ENCODE data around the gene NOX4.
A peak's percentile ranks its signal among the peaks of the same experiment; 100 is the strongest.

Gene NOX4

GRCh38 chr11:89502301-89502700 is 11.1 kb upstream of the NOX4 start:
- no peak overlapping the region for H3K27ac ChIP-seq (ENCODE audit: low read depth, low read length, poor library complexity, severe bottlenecking)
- H3K4me3 ChIP-seq (ENCODE audit: low read depth, low read length, poor library complexity, severe bottlenecking): no peak overlapping the region
- TF ChIP-seq EZH2 (IDR thresholded peaks at IDR 0.05; ENCODE audit: borderline replicate concordance, low read length): no peak
- no peaks in the 10 kb centered on the region for H3K9me2 ChIP-seq (ENCODE audit: low read depth, low read length)
- no peaks in the 10 kb centered on the region for H3K4me1 ChIP-seq (ENCODE audit: insufficient read depth, low read length, severe bottlenecking)
- no peaks in the 10 kb centered on the region for H3K36me3 ChIP-seq (ENCODE audit: insufficient read depth, low read length)
- no peaks in the 10 kb centered on the region for H4K20me1 ChIP-seq (ENCODE audit: insufficient read depth, low read length)
- no peak overlapping the region for H2AFZ ChIP-seq (ENCODE audit: low read length)
- H3K4me2 ChIP-seq (ENCODE audit: low read length): no peak overlapping the region
- no peaks in the 10 kb centered on the region for H3F3A ChIP-seq (ENCODE audit: insufficient read depth, low read length)
- no peaks in the 10 kb centered on the region for H3K9me3 ChIP-seq (ENCODE audit: low read length)
- H3K27me3 ChIP-seq (ENCODE audit: insufficient read depth, low read length): no peaks in the 10 kb centered on the region
- no peak overlapping the region for H3K9ac ChIP-seq (ENCODE audit: low read length)
- no peaks in the 10 kb centered on the region for H3K79me2 ChIP-seq (ENCODE audit: insufficient read depth, low read length)

- Histone ChIP-seq H3F3A (ENCODE audit: insufficient read depth, low read length) (no peaks in the 10 kb centered on the region), H3K4me1 (ENCODE audit: insufficient read depth, low read length, severe bottlenecking) (no peaks in the 10 kb centered on the region), H2AFZ (ENCODE audit: low read length) (no peak overlapping the region), H3K4me3 (ENCODE audit: low read depth, low read length, poor library complexity, severe bottlenecking) (no peak overlapping the region), H3K27me3 (ENCODE audit: insufficient read depth, low read length) (no peaks in the 10 kb centered on the region), H4K20me1 (ENCODE audit: insufficient read depth, low read length) (no peaks in the 10 kb centered on the region), H3K36me3 (ENCODE audit: insufficient read depth, low read length) (no peaks in the 10 kb centered on the region), H3K9me3 (ENCODE audit: low read length) (no peaks in the 10 kb centered on the region), H3K4me2 (ENCODE audit: low read length) (no peak overlapping the region), H3K9ac (ENCODE audit: low read length) (no peak overlapping the region), H3K27ac (ENCODE audit: low read depth, low read length, poor library complexity, severe bottlenecking) (no peak overlapping the region), H3K79me2 (ENCODE audit: insufficient read depth, low read length) (no peaks in the 10 kb centered on the region), H3K9me2 (ENCODE audit: low read depth, low read length) (no peaks in the 10 kb centered on the region)
- no peak for TF ChIP-seq CTCF (IDR thresholded peaks at IDR 0.05; ENCODE audit: low read length)
- TF ChIP-seq EZH2 (IDR thresholded peaks at IDR 0.05; ENCODE audit: borderline replicate concordance, low read length): no peak
These were observed 9.2 kb upstream of the NOX4 start for GRCh38 chr11:89500336-89500735.

GRCh38 chr11:89498845-89499448 is 7.8 kb upstream of the NOX4 start:
- no peaks in the 10 kb centered on the region for H3F3A ChIP-seq (ENCODE audit: insufficient read depth, low read length)
- no peak overlapping the region for H3K9ac ChIP-seq (ENCODE audit: low read length)
- H3K27me3 ChIP-seq (ENCODE audit: insufficient read depth, low read length): no peaks in the 10 kb centered on the region
- H3K27ac ChIP-seq (ENCODE audit: low read depth, low read length, poor library complexity, severe bottlenecking): no peak overlapping the region
- no peaks in the 10 kb centered on the region for H3K4me1 ChIP-seq (ENCODE audit: insufficient read depth, low read length, severe bottlenecking)
- H3K36me3 ChIP-seq (ENCODE audit: insufficient read depth, low read length): no peaks in the 10 kb centered on the region
- H3K4me2 ChIP-seq (ENCODE audit: low read length): no peak overlapping the region
- TF ChIP-seq CTCF (IDR thresholded peaks at IDR 0.05; ENCODE audit: low read length) (peak; percentile 94), EZH2 (IDR thresholded peaks at IDR 0.05; ENCODE audit: borderline replicate concordance, low read length) (no peak)
- no peaks in the 10 kb centered on the region for H4K20me1 ChIP-seq (ENCODE audit: insufficient read depth, low read length)
- no peak overlapping the region for H2AFZ ChIP-seq (ENCODE audit: low read length)
- H3K79me2 ChIP-seq (ENCODE audit: insufficient read depth, low read length): no peaks in the 10 kb centered on the region
- no peaks in the 10 kb centered on the region for H3K9me2 ChIP-seq (ENCODE audit: low read depth, low read length)
- no peaks in the 10 kb centered on the region for H3K9me3 ChIP-seq (ENCODE audit: low read length)
- H3K4me3 ChIP-seq (ENCODE audit: low read depth, low read length, poor library complexity, severe bottlenecking): no peak overlapping the region

- TF ChIP-seq EZH2 (IDR thresholded peaks at IDR 0.05; ENCODE audit: borderline replicate concordance, low read length) (no peak), CTCF (IDR thresholded peaks at IDR 0.05; ENCODE audit: low read length) (no peak)
- Histone ChIP-seq H3K4me3 (ENCODE audit: low read depth, low read length, poor library complexity, severe bottlenecking) (no peak overlapping the region), H3F3A (ENCODE audit: insufficient read depth, low read length) (no peaks in the 10 kb centered on the region), H3K9ac (ENCODE audit: low read length) (no peak overlapping the region), H3K9me3 (ENCODE audit: low read length) (no peaks in the 10 kb centered on the region), H3K27ac (ENCODE audit: low read depth, low read length, poor library complexity, severe bottlenecking) (no peak overlapping the region), H3K4me2 (ENCODE audit: low read length) (no peak overlapping the region), H3K4me1 (ENCODE audit: insufficient read depth, low read length, severe bottlenecking) (no peaks in the 10 kb centered on the region), H3K27me3 (ENCODE audit: insufficient read depth, low read length) (no peaks in the 10 kb centered on the region), H3K9me2 (ENCODE audit: low read depth, low read length) (no peaks in the 10 kb centered on the region), H2AFZ (ENCODE audit: low read length) (no peak overlapping the region), H3K36me3 (ENCODE audit: insufficient read depth, low read length) (no peaks in the 10 kb centered on the region), H3K79me2 (ENCODE audit: insufficient read depth, low read length) (no peaks in the 10 kb centered on the region), H4K20me1 (ENCODE audit: insufficient read depth, low read length) (no peaks in the 10 kb centered on the region)
These were observed 4.8 kb upstream of the NOX4 start for GRCh38 chr11:89495951-89496350.

Measured in OCI-LY1 (cell line).